Activated T-helper 1 cell treated with anti-CD3 and anti-CD28 coated beads, Interleukin-12 subunit alpha, Interleukin-12 subunit beta, Interleukin-2, Interleukin-4 antibody, amounts not matched to agents 30 ng/mL and 10 ng/mL and 1 ng/mL, durations not matched to agents 14 hours and 24 hours and 36 hours (primary cell): ENCODE data around the gene VPS8. TPM values are rescaled to one million over a fixed set of nuclear protein-coding genes. Genes with fewer than 3 reads are reported as not detected.

Experiments used
- total RNA-seq: library from RNA; stranded (reverse); gene quantifications from 2 replicates; pipeline ENCODE4 v1.2.3, GENCODE V29; 2022

VPS8 gene
- total RNA-seq, 1 donor from 2014 or later: 37.8 TPM

Other genes with a start within 250 kb of the VPS8 start
- 16.0 and 17.3 TPM in 2 replicates for gene MAGEF1, start 100.1 kb upstream of the VPS8 start, total RNA-seq